Measurements from ENCODE around the gene KCNK4.

GRCh38 chr11:64344787-64345186, 53.7 kb downstream of the KCNK4 start:
- TF ChIP-seq CTCF (IDR thresholded peaks at IDR 0.05), result no peak
- no peak for TF ChIP-seq POLR2AphosphoS5 (IDR thresholded peaks at IDR 0.05)

Data from transverse colon (tissue), 4 donors.